ENCODE measurements around the gene HIF1A. TPM values are rescaled to one million over a fixed set of nuclear protein-coding genes. Genes with fewer than 3 reads are reported as not detected.

The HIF1A gene
- total RNA-seq, 1 experiment from 2014 or later = 319 TPM

DNA sequence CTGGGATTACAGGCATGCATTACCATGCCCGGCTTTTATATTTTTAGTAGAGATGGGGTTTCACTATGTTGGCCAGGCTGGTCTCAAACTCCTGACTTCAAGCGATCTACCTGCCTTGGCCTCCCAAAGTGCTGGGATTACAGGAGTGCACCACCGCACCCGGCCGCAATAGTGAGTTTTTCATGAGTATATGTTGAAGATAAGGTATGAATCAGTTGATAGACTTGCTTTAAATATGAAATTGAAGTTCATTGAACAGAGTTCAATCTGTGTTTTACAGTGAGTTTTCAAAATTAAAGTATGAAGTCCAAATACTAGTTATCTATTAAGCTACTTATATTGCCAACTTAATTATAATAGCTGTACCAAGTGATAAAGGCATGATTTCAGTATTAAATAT is 102.0 kb downstream of the HIF1A start:
- Histone ChIP-seq H3K4me1 (ENCODE audit: insufficient read depth, low read length) (no peaks in the 10 kb centered on the region), H3K9me2 (replicated peaks; ENCODE audit: low read length) (no peaks in the 10 kb centered on the region), H3K27ac (ENCODE audit: low read length) (no peak overlapping the region), H3K36me3 (ENCODE audit: low read depth, low read length) (peaks cover 27% of the 10 kb centered on the region), H3F3A (ENCODE audit: low read length, unreplicated experiment) (no peaks in the 10 kb centered on the region), H3K9me3 (ENCODE audit: low read length) (no peaks in the 10 kb centered on the region), H3K9ac (ENCODE audit: low read length) (no peak overlapping the region), H3K79me2 (ENCODE audit: low read length) (no peaks in the 10 kb centered on the region), H3K27me3 (ENCODE audit: low read length) (no peaks in the 10 kb centered on the region), H4K20me1 (ENCODE audit: low read length) (no peaks in the 10 kb centered on the region), H3K4me2 (ENCODE audit: low read length) (no peak overlapping the region), H3K4me3 (ENCODE audit: low read length) (no peak overlapping the region), H2AFZ (ENCODE audit: low read length) (no peak overlapping the region)
- TF ChIP-seq, protein P1, sequence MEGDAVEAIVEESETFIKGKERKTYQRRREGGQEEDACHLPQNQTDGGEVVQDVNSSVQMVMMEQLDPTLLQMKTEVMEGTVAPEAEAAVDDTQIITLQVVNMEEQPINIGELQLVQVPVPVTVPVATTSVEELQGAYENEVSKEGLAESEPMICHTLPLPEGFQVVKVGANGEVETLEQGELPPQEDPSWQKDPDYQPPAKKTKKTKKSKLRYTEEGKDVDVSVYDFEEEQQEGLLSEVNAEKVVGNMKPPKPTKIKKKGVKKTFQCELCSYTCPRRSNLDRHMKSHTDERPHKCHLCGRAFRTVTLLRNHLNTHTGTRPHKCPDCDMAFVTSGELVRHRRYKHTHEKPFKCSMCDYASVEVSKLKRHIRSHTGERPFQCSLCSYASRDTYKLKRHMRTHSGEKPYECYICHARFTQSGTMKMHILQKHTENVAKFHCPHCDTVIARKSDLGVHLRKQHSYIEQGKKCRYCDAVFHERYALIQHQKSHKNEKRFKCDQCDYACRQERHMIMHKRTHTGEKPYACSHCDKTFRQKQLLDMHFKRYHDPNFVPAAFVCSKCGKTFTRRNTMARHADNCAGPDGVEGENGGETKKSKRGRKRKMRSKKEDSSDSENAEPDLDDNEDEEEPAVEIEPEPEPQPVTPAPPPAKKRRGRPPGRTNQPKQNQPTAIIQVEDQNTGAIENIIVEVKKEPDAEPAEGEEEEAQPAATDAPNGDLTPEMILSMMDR (conservative IDR thresholded peaks at IDR 0.05; ENCODE audit: low read depth, low read length) = no peak
- TF ChIP-seq EZH2phosphoT487 (IDR thresholded peaks at IDR 0.05; ENCODE audit: borderline replicate concordance, low read length) (no peak), EZH2 (IDR thresholded peaks at IDR 0.05; ENCODE audit: low read length, unreplicated experiment) (no peak)
- POLR2A ChIA-PET (ENCODE audit: unreplicated experiment) = interaction anchor here (0.6 to 0.7 kb wide), 2 partner anchors 341 to 528 kb away, joined by 3 to 15 read pairs; no protein-coding TSS in a partner anchor
- DNase-seq = no peak
- intact Hi-C loops (cut with micrococcal nuclease) = no loop called here
- CTCF ChIA-PET = interaction anchor here (0.6 kb wide), 1 partner anchor 510 kb away, joined by 5 read pairs; no protein-coding TSS in a partner anchor
- no peak for ATAC-seq
- no TSS peak for BruUV-seq (replicated peaks)

Other genes with a start within 250 kb of the HIF1A start
- 26.7 and 27.3 TPM in 2 replicates for gene SNAPC1, start 66.9 kb downstream of the HIF1A start, total RNA-seq (2014; rRNA removed)
- gene SYT16, start 117.2 kb downstream of the HIF1A start, total RNA-seq (2014; rRNA removed) = 15.6 and 17.6 TPM in 2 replicates

Measured in PC-3 (cell line).